ENCODE data around the gene SUCO.

- TF ChIP-seq CEBPB (IDR thresholded peaks at IDR 0.05; ENCODE audit: low read depth) (no peak), EZH2 (IDR thresholded peaks at IDR 0.05) (no peak), REST (IDR thresholded peaks at IDR 0.05; ENCODE audit: low read depth) (no peak), POLR2A (IDR thresholded peaks at IDR 0.05; ENCODE audit: borderline replicate concordance, extremely low read depth, insufficient read depth, insufficient read length) (no peak), ATF3 (IDR thresholded peaks at IDR 0.05) (no peak), ZFX (IDR thresholded peaks at IDR 0.05) (no peak), CTCF (IDR thresholded peaks at IDR 0.05 in 2 of 3, conservative IDR thresholded peaks at IDR 0.05 in 1 of 3; ENCODE audit: borderline replicate concordance in 1 of 3, insufficient read depth in 1 of 3, low read depth in 2 of 3, low read length in 2 of 3) (no peak), POLR2AphosphoS5 (IDR thresholded peaks at IDR 0.05; ENCODE audit: low read depth, low read length) (no peak)
Measured at GRCh38 chr1:172489847-172490246, 43.1 kb upstream of the SUCO start.

Data from HCT116 (cell line).